GM12892 (cell line): ENCODE measurements around the gene ACSM2B.

Experiments
- POLR2A ChIP-seq: IDR thresholded peaks from 2 replicates; pipeline ENCODE4 v1.6.1; 2011; ENCODE audit warnings: low read depth, low read length, control low read depth
- POLR2AphosphoS5 ChIP-seq: IDR thresholded peaks from 2 replicates; pipeline ENCODE4 v1.6.1; 2011; ENCODE audit warnings: low read depth, low read length, control low read depth
- TAF1 ChIP-seq: IDR thresholded peaks from 2 replicates; pipeline ENCODE4 v1.6.1; 2011; ENCODE audit warnings: low read depth, mild to moderate bottlenecking, control low read depth, low read length, borderline replicate concordance

DNA sequence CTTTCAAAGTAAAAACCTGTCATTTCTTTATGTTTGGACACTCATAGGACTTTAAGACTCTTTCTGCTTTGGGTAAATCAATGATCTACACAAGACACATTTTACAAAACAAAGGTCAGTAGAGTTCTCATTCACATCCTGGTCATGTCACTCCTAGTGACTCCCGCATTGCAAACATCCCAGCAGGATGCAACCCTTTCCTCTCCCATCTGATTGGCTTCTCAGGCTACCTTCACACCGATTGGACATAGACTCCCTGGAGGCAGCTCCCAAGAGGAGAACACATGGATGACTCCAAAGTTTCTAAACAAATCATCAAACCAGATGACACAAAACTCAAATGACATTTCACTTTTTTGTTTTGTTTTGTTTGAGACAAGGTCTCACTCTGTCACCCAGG lies 43.8 kb upstream of the ACSM2B start:
- TF ChIP-seq POLR2A (no peak), TAF1 (no peak), POLR2AphosphoS5 (no peak)
